Right lung (tissue), 10 donors: ENCODE measurements around the gene IQSEC3. TPM values are rescaled to one million over a fixed set of nuclear protein-coding genes. Genes with fewer than 3 reads are reported as not detected.
"Not testable (repeated sequence)": the region's sequence is repeated elsewhere in the genome, so short reads cannot be mapped to it uniquely, and the experiment has no call there.

Experiments used
- DNase-seq, 2 donors: peaks; one replicate each; pipeline ENCODE4 v3.0.0-alpha.2; 2013
- long read RNA-seq, 8 donors: transcript quantifications; one replicate each; lab custom pipeline, GENCODE V29; 2026
- polyA plus RNA-seq, 5 donors: library from polyadenylated mRNA; unstranded; fragments of 120-200 nt; gene quantifications; one replicate each; pipeline versions ENCODE4 v1.2.1 to v1.2.3, GENCODE V29; 2013; ENCODE audit warnings: inconsistent platforms in 1 of 5, low replicate concordance in 1 of 5; ENCODE audit not compliant: insufficient read length in 5 of 5, insufficient read depth in 1 of 5

Gene IQSEC3
- polyA plus RNA-seq, result 1 to 10 TPM; 6.0 to 7.6 (median 6.7) TPM
- long read RNA-seq, donor 1, result 0 reads
- long read RNA-seq, donor 2, result 0 reads
- long read RNA-seq, donor 3, result 0 reads
- long read RNA-seq, donor 4, result 0 reads
- long read RNA-seq, donor 5, result 0 reads
- long read RNA-seq, donor 6, result 0 reads
- long read RNA-seq, donor 7, result 0 reads
- long read RNA-seq, donor 8, result 0 reads

GRCh38 chr12:66428-66781 is at the start of gene IQSEC3:
Gene IQSEC3, plus strand, starts transcription at chr12:66767. Its CDS starts 116 bp downstream, at chr12:66883.
- not testable (repeated sequence) for DNase-seq

DNA sequence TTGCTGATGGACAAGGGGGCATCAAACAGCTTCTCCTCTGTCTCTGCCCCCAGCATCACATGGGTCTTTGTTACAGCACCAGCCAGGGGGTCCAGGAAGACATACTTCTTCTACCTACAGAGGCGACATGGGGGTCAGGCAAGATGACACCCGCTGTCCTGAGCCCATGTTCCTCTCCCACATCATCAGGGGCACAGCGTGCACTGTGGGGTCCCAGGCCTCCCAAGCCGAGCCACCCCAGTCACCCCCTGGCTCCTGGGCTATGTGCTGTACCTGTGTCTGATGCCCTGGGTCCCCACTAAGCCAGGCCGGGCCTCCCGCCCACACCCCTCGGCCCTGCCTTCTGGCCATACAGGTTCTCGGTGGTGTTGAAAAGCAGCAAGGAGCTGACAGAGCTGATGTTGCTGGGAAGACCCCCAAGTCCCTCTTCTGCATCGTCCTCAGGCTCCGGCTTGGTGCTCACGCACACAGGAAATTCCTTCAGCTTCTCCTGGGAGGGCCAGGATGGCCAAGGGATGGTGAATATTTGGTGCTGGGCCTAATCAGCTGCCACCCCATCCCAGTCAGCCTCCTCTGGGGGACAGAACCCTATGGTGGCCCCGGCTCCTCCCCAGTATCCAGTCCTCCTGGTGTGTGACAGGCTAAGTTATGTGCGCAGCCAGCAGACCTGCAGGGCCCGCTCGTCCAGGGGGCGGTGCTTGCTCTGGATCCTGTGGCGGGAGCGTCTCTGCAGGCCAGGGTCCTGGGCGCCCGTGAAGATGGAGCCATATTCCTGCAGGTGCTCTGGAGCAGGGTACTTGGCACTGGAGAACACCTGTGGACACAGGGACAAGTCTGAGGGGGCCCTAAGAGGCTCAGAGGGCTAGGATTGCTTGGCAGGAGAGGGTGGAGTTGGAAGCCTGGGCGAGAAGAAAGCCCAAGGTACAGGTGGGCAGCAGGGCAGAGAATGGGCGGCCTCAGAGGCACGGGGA is 48.9 kb upstream of the IQSEC3 start:
- not testable (repeated sequence) for DNase-seq

DNA sequence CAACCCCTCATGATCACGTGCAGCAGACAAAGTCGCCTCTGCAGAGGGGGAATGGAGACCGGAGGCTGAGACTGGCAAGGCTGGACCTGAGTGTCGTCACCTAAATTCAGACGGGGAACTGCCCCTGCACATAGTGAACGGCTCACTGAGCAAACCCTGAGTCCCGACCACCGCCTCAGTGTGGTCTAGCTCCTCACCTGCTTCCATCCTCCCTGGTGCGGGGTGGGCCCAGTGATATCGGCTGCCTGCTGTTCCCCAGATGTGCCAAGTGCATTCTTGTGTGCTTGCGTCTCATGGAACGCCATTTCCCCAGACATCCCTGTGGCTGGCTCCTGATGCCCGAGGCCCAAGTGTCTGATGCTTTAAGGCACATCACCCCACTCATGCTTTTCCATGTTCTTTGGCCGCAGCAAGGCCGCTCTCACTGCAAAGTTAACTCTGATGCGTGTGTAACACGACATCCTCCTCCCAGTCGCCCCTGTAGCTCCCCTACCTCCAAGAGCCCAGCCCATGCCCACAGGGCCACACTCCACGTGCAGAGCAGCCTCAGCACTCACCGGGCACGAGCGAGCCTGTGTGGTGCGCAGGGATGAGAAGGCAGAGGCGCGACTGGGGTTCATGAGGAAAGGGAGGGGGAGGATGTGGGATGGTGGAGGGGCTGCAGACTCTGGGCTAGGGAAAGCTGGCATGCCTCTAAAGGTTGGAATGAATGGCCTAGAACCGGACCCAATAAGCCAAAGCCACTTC is 47.6 kb upstream of the IQSEC3 start:
- not testable (repeated sequence) for DNase-seq

DNA sequence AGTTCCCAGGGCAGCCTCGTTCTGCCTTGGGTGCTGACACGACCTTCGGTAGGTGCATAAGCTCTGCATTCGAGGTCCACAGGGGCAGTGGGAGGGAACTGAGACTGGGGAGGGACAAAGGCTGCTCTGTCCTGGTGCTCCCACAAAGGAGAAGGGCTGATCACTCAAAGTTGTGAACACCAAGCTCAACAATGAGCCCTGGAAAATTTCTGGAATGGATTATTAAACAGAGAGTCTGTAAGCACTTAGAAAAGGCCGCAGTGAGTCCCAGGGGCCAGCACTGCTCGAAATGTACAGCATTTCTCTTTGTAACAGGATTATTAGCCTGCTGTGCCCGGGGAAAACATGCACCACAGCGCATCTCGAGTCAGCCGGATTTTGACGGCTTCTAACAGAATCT is 46.7 kb upstream of the IQSEC3 start:
- DNase-seq, result not testable (repeated sequence)

GRCh38 chr12:20757-21156 is 45.8 kb upstream of the IQSEC3 start:
- no peak for DNase-seq

- DNase-seq, result no peak
These were observed 45.0 kb upstream of the IQSEC3 start for GRCh38 chr12:21301-22189.

- DNase-seq, result no peak
These were observed 44.4 kb upstream of the IQSEC3 start for GRCh38 chr12:22190-22529.

DNA sequence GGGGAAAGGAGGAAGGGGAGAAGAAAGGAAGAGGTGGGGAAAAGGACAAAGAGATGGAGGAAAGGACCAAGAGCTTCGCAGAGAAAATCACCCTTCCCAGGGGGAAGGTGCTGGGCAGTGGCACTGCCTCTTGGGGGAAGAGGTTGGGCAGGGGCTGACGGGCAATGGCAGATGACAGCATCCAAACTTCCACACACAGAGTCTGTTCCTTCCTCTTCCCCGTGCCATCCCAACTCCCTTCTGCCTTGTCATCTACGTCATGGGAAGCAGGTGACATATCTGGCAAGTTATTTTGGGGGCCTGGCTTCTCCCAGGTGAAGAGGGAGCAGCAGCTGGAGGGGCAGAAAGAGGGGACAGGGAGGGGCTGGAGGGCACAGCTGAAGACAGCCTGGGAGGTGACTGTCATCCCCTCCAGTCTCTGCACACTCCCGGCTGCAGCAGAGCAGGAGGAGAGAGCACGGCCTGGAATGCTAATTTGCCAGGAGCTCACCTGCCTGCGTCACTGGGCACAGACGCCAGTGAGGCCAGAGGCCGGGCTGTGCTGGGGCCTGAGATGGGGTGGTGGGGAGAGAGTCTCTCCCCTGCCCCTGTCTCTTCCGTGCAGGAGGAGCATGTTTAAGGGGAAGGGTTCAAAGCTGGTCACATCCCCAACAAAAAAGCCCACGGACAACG is 43.9 kb upstream of the IQSEC3 start:
- no peak for DNase-seq

DNA sequence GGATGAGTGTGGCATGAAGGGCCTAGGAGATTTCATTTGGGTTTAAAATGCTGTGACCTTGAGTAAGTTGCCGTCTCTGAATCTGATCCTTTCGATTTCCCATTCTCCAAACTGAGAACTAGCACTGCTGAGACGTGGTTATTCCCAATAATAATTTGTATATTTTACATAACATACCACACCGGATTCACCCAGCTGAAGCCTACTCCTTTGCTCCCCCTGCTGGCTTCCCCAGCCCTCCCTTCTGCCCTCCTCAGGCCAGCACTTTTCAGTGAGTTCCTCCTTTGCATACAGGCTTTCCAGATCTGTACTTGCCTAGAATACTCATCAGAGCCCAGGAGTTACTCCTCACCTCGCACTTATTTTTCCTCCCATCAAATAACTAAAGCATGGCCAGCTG is 38.7 kb upstream of the IQSEC3 start:
- not testable (repeated sequence) for DNase-seq

GRCh38 chr12:38775-39174 is 27.8 kb upstream of the IQSEC3 start:
- DNase-seq, result not testable (repeated sequence)

- DNase-seq, result not testable (repeated sequence)
These were observed 26.9 kb upstream of the IQSEC3 start for GRCh38 chr12:39555-40265.

DNA sequence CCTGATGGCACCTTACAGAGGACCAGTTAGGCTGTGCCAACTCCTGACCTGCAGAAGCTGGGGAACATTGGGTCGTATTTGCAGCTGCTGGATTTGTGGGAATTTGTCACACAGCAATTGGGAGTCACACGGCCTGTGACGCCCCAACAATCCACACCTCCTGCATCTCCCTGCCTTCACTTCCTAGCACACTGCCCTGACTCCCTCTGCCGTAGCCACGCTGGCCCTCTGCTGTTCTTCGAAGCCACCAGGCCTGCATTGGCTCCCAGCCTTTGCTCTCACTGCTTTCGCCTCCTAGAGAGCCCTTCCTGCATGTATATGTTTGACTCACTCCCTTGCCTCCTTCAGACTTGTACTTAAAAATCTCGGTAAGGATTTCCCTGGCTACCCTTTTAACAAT is 22.2 kb upstream of the IQSEC3 start:
- not testable (repeated sequence) for DNase-seq

GRCh38 chr12:45235-45990 is 21.2 kb upstream of the IQSEC3 start:
- not testable (repeated sequence) for DNase-seq

DNA sequence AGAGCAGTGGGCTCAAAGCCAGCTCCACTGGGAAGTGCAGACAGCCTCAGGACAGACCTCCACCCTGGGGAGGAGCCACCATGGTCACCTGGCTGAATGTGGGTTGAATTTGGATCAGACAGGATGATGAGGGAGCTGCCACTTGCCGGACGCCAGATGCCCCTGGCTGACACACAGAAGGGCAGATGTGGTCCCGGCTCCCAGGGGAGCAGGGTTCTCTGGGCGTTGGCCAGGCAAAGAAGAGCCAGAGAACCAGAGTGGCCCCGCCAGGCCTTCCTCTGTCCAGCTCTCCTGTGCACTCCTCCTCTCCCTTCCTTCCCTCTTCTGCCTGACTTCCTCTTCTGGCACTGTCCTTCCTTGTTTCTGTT is 20.6 kb upstream of the IQSEC3 start:
- DNase-seq, result not testable (repeated sequence)

DNA sequence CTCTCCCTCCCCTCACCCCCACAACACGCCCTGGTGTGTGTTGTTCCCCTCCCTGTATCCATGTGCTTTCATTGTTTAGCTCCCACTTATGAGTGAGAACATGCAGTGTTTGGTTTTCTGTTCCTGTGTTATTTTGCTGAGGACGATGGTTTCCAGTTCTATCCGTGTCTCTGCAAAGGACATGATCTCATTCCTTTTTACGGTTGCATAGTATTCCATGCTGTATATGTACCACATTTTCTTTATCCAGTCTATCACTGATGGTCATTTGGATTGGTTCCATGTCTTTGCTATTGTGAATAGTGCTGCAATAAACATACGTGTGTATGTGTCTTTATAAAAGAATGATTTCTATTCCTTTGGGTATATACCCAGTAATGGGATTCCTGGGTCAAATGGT is 20.0 kb upstream of the IQSEC3 start:
- not testable (repeated sequence) for DNase-seq

DNA sequence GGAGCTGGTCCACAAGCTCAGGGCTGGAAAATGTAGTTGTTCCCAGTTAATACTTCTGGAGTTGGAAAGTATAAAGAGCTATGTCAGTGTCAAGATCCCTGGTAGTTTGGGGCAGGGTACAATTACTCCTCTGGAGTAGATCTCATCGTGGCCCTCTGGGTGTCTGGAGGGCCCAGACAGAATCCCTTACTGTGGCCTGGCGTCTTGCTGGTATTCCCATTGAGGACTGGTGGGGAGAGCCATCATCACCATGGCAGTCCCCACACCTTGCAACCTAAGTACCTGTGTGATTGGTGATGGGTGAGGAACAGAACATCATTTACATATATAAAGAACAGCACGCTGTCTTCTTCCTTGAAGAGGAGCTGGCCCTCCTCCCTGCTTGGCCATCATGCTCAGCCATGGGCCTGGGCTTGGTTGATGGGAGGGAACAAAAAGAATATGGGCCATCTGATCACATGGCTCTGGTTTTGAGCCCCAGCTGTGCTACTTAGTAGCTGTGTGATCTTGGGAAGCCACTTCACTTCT is 18.8 kb upstream of the IQSEC3 start:
- not testable (repeated sequence) for DNase-seq

DNA sequence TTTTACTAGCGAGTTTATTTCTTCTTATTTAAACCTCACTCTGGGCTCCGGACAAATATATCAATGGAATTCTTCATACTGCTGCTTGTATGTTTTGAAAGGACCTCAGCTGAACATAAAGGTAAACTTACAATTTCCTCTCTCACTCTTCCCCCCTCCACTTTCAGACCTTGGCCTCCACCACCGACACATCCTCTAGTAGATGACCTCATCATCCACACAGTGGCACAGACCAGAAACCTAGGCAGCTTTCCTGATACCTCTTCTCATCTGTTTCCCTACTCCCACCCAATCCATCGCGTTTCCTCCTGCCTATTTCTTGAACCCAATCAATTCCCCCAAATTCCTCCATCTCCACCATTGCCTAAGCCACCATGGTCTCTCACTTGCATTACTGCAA is 17.4 kb upstream of the IQSEC3 start:
- not testable (repeated sequence) for DNase-seq

DNA sequence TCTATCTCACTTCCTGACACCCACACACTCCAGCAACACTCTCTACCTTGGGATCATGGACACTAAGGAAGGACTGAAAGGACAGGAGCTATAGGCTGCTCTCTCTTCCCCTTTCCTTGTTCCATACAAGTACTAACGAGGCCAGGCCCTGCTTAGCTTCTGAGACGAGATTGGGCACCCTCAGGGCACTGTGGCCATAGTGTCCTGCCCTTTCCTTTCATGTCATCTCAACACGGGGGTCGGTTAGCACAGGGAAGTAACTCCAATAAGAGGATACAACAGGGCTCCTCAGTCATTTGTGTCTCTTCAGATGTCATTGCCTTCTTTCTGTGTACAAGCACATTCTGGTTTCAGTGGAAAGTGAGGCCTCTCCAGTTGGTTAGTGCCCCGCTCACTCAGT is 15.5 kb upstream of the IQSEC3 start:
- DNase-seq, result not testable (repeated sequence)

- not testable (repeated sequence) for DNase-seq
These were observed 14.6 kb upstream of the IQSEC3 start for GRCh38 chr12:51962-52361.
